Measurements from ENCODE around the gene BTN3A1.

- TF ChIP-seq ZNF274 (IDR thresholded peaks at IDR 0.05; ENCODE audit: low read depth, low read length): no peak
- no peak for TF ChIP-seq YY1 (IDR thresholded peaks at IDR 0.05; ENCODE audit: insufficient read depth, insufficient read length)
These were observed 21.8 kb upstream of the BTN3A1 start for GRCh38 chr6:26380256-26380655.

All from NT2/D1 (cell line).